ENCODE measurements around the gene TNFSF12. TPM values are rescaled to one million over a fixed set of nuclear protein-coding genes. Genes with fewer than 3 reads are reported as not detected.
A peak's percentile ranks its signal among the peaks of the same experiment; 100 is the strongest.

Gene TNFSF12
- total and polyA plus RNA-seq, 4 donors = 15.1 to 72.2 (median 40.9) TPM

GRCh38 chr17:7589891-7590691 lies 41.2 kb downstream of the TNFSF12 start, which contains the start of gene SOX15:
Gene SOX15 (minus strand): TSS chr17:7590094. CDS start chr17:7589676, 418 bp downstream.
- no peak for TF ChIP-seq CTCF (IDR thresholded peaks at IDR 0.05; ENCODE audit: control extremely low read depth, extremely low read depth)
- H3K9me3 ChIP-seq (ENCODE audit: control insufficient read depth in 4 of 4, insufficient read depth in 3 of 4, low read length in 3 of 4) = no peaks in the 10 kb centered on the region
- no peak within 1 kb of the TSS for H3K9ac ChIP-seq (ENCODE audit: insufficient read depth in 1 of 2, low read length in 2 of 2)
- peak within 1 kb of the TSS in 1 of 2 donors; percentile 9 for H3K27ac ChIP-seq (ENCODE audit: low read depth in 1 of 2, low read length in 1 of 2)
- no peak within 1 kb of the TSS for H3K4me3 ChIP-seq
- no peak for DNase-seq
- peaks cover 33 to 49% (median 40%) of the 10 kb centered on the region in 4 donors for H3K36me3 ChIP-seq (ENCODE audit: control insufficient read depth in 4 of 4, insufficient read depth in 4 of 4, low read length in 4 of 4)
- WGBS, 2 donors = 73 to 80% methylated on average over 24 of the region's 24 CpGs
- ATAC-seq (ENCODE audit: insufficient read depth, low FRiP score) = no peak
- H3K4me1 ChIP-seq (ENCODE audit: control insufficient read depth in 5 of 5, insufficient read depth in 5 of 5, low read length in 5 of 5) = peaks cover 0 to 8% (median 6%) of the 10 kb centered on the region in 5 donors
- H3K27me3 ChIP-seq (ENCODE audit: control insufficient read depth in 3 of 3, insufficient read depth in 3 of 3, low read length in 2 of 3) = no peaks in the 10 kb centered on the region

- no peak for TF ChIP-seq CTCF (IDR thresholded peaks at IDR 0.05; ENCODE audit: control extremely low read depth, extremely low read depth)
- H3K36me3 ChIP-seq (ENCODE audit: control insufficient read depth in 4 of 4, insufficient read depth in 4 of 4, low read length in 4 of 4) = peaks cover 37 to 53% (median 46%) of the 10 kb centered on the region in 4 donors
- no peak overlapping the region for H3K27ac ChIP-seq (ENCODE audit: low read depth in 1 of 2, low read length in 1 of 2)
- 78 to 82% methylated on average over 4 of the region's 4 CpGs for WGBS, 2 donors
- no peak overlapping the region for H3K9ac ChIP-seq (ENCODE audit: insufficient read depth in 1 of 2, low read length in 2 of 2)
- H3K27me3 ChIP-seq (ENCODE audit: control insufficient read depth in 3 of 3, insufficient read depth in 3 of 3, low read length in 2 of 3) = no peaks in the 10 kb centered on the region
- DNase-seq (no peak), ATAC-seq (ENCODE audit: insufficient read depth, low FRiP score) (no peak)
- no peak overlapping the region for H3K4me3 ChIP-seq
- peaks cover 0 to 7% (median 6%) of the 10 kb centered on the region in 5 donors for H3K4me1 ChIP-seq (ENCODE audit: control insufficient read depth in 5 of 5, insufficient read depth in 5 of 5, low read length in 5 of 5)
- no peaks in the 10 kb centered on the region for H3K9me3 ChIP-seq (ENCODE audit: control insufficient read depth in 4 of 4, insufficient read depth in 3 of 4, low read length in 3 of 4)
Observed at GRCh38 chr17:7590743-7591142, 41.9 kb downstream of the TNFSF12 start.

GRCh38 chr17:7591596-7591995 lies 42.7 kb downstream of the TNFSF12 start:
- Histone ChIP-seq H3K9me3 (ENCODE audit: control insufficient read depth in 4 of 4, insufficient read depth in 3 of 4, low read length in 3 of 4) (no peaks in the 10 kb centered on the region), H3K4me1 (ENCODE audit: control insufficient read depth in 5 of 5, insufficient read depth in 5 of 5, low read length in 5 of 5) (peaks cover 0 to 7% (median 6%) of the 10 kb centered on the region in 5 donors)
- DNase-seq = no peak

More at GRCh38 chr17:7591596-7591995, 42.7 kb downstream of the TNFSF12 start:
- H3K4me3 ChIP-seq = no peak overlapping the region
- H3K9ac ChIP-seq (ENCODE audit: insufficient read depth in 1 of 2, low read length in 2 of 2) = no peak overlapping the region
- WGBS, 2 donors = 95% methylated on average over 5 of the region's 5 CpGs
- ATAC-seq (ENCODE audit: insufficient read depth, low FRiP score) = no peak
- no peak overlapping the region for H3K27ac ChIP-seq (ENCODE audit: low read depth in 1 of 2, low read length in 1 of 2)
- H3K27me3 ChIP-seq (ENCODE audit: control insufficient read depth in 3 of 3, insufficient read depth in 3 of 3, low read length in 2 of 3) = no peaks in the 10 kb centered on the region
- TF ChIP-seq CTCF (IDR thresholded peaks at IDR 0.05; ENCODE audit: control extremely low read depth, extremely low read depth) = no peak
- H3K36me3 ChIP-seq (ENCODE audit: control insufficient read depth in 4 of 4, insufficient read depth in 4 of 4, low read length in 4 of 4) = peaks cover 37 to 55% (median 50%) of the 10 kb centered on the region in 4 donors

Data from lung (tissue), 12 donors.